K562 (cell line): ENCODE measurements around the gene DNAJB7. TPM values are rescaled to one million over a fixed set of nuclear protein-coding genes. Genes with fewer than 3 reads are reported as not detected.

Experiments used
- ATAC-seq: fragments of 200-7000 bp; cut with Tn5 transposase; 3 replicates; pipeline ENCODE4 v1.9.1; 2020; ENCODE audit warnings: moderate library complexity
- BruUV-seq: library from RNA; stranded (reverse); fragments of 400-500 nt; replicated peaks from 2 replicates; lab custom pipeline; 2021; lab: Mats Ljungman, UMichigan
- CTCF ChIA-PET: fragments of 300-600 bp; formaldehyde crosslinking; extraction: SDS; loops from one replicate; lab custom pipeline; 2021; ENCODE audit warnings: low intra/inter-chr PET ratio; lab: Yijun Ruan, JAX
- POLR2A ChIA-PET: fragments of 300-600, 350-650 bp; sonication (Branson Sonifier 250); formaldehyde crosslinking; extraction: SDS; loops from one replicate; lab custom pipeline; 2021; ENCODE audit warnings: antibody characterized with exemption, inconsistent platforms; lab: Yijun Ruan, JAX
- DNase-seq, 4 experiments: peaks; one replicate each; pipeline versions ENCODE4 v3.0.0 to v3.0.0-alpha.2; 2011 to 2018; ENCODE audit warnings: low spot score in 3 of 4, mixed read lengths in 3 of 4; ENCODE audit errors: extremely low read depth in 1 of 4
- FAIRE-seq: peaks from 2 replicates; lab custom pipeline; 2011; peaks lifted over from hg19 to GRCh38; lab: Jason Lieb, UNC
- H2AFZ ChIP-seq: 2 replicates; pipeline ENCODE4 v1.6.0; 2011; ENCODE audit warnings: low read depth, low read length, control low read depth, inconsistent platforms
- H3K27ac ChIP-seq: fragments of 200-600 bp; 3 replicates; pipeline ENCODE4 v1.8.0; 2011; ENCODE audit warnings: low read depth, mild to moderate bottlenecking, control low read depth, inconsistent platforms, low read length, moderate library complexity, mixed read lengths; ENCODE audit errors: extremely low read depth
- H3K27me3 ChIP-seq, 2 experiments: fragments of 300-600 bp in 1 of 2; 2 replicates in 1 of 2; 3 replicates in 1 of 2; pipeline versions ENCODE4 v1.6.0 to v1.8.0; 2011; ENCODE audit warnings: inconsistent platforms in 2 of 2, low read length in 2 of 2, mild to moderate bottlenecking in 1 of 2, mixed read lengths in 1 of 2, moderate library complexity in 1 of 2; ENCODE audit not compliant: control insufficient read depth in 2 of 2, insufficient read depth in 2 of 2
- H3K36me3 ChIP-seq: fragments of 300-600 bp; 3 replicates; pipeline ENCODE4 v1.8.0; 2011; ENCODE audit warnings: mild to moderate bottlenecking, low read length, inconsistent platforms; ENCODE audit not compliant: control insufficient read depth, insufficient read depth
- H3K4me1 ChIP-seq, 2 experiments: fragments of 200-600 bp in 1 of 2; replicated peaks in 1 of 2; 2 replicates in 1 of 2; 3 replicates in 1 of 2; pipeline versions ENCODE4 v1.5.1 to v1.8.0; 2011; ENCODE audit warnings: inconsistent platforms in 2 of 2, low read length in 2 of 2, mild to moderate bottlenecking in 1 of 2, mixed read lengths in 1 of 2, moderate library complexity in 1 of 2; ENCODE audit not compliant: control insufficient read depth in 2 of 2, insufficient read depth in 2 of 2
- H3K4me2 ChIP-seq: 2 replicates; pipeline ENCODE4 v1.6.1; 2011; ENCODE audit warnings: low read length, control low read depth, inconsistent platforms, mixed read lengths; ENCODE audit not compliant: insufficient read depth
- H3K4me3 ChIP-seq: fragments of 200-600 bp; sonication (generic), shearing (Covaris generic); 2 replicates; pipeline ENCODE4 v1.5.1; 2016; ENCODE audit warnings: control low read depth, inconsistent platforms
- H3K79me2 ChIP-seq: fragments of 200-600 bp; 3 replicates; pipeline ENCODE4 v1.8.0; 2011; ENCODE audit warnings: low read length, inconsistent platforms; ENCODE audit not compliant: control insufficient read depth, insufficient read depth
- H3K9ac ChIP-seq, 2 experiments: 2 replicates each; pipeline versions ENCODE4 v1.6.0 to v1.6.1; 2011; ENCODE audit warnings: low read depth in 2 of 2, low read length in 2 of 2, control low read depth in 1 of 2, inconsistent platforms in 1 of 2, mild to moderate bottlenecking in 1 of 2, mixed read lengths in 1 of 2; ENCODE audit not compliant: insufficient read depth in 1 of 2
- H3K9me1 ChIP-seq: one replicate; pipeline ENCODE4 v1.6.0; 2011; ENCODE audit warnings: inconsistent platforms, mild to moderate bottlenecking, low read length, moderate library complexity; ENCODE audit not compliant: control insufficient read depth, insufficient read depth
- H3K9me3 ChIP-seq: replicated peaks from 2 replicates; pipeline ENCODE4 v1.5.1; 2011; ENCODE audit warnings: low read depth, low read length, inconsistent platforms; ENCODE audit not compliant: control insufficient read depth, insufficient read depth
- H4K20me1 ChIP-seq: replicated peaks from 2 replicates; pipeline ENCODE4 v1.6.1; 2011; ENCODE audit warnings: low read length, inconsistent platforms, mixed read lengths; ENCODE audit not compliant: control insufficient read depth, insufficient read depth
- SIN3A ChIP-seq, 2 experiments: fragments of 150-350 bp in 1 of 2; IDR thresholded peaks; 2 replicates each; pipeline ENCODE4 v1.6.1; 2011 to 2016; ENCODE audit warnings: borderline replicate concordance in 2 of 2, low read depth in 2 of 2, low read length in 2 of 2, mild to moderate bottlenecking in 2 of 2, moderate library complexity in 2 of 2; ENCODE audit not compliant: control insufficient read depth in 1 of 2
- WGBS: fragments of 100-300 bp; shearing (Covaris generic); methylation state at CpG from one replicate; pipeline ENCODE4 v1.1.6; 2016; ENCODE audit warnings: low coverage, mixed read lengths; ENCODE audit not compliant: insufficient coverage; ENCODE audit errors: missing lambda C conversion rate; 5-methylcytosine and 5-hydroxymethylcytosine counted together
- in situ Hi-C: fragments of 300-500 bp; cut with MboI; formaldehyde crosslinking; loops from 4 replicates; pipeline ENCODE4 v1.15.0; 2018; ENCODE audit warnings: inconsistent platforms, mixed read lengths
- intact Hi-C: fragments of 100-400 bp; cut with micrococcal nuclease; formaldehyde crosslinking; loops from 2 replicates; pipeline ENCODE4 v1.14.2; 2022
- polyA plus RNA-seq, 8 experiments: library from polyadenylated mRNA; depleted of rRNA in 4 of 8; stranded (reverse) in 5 of 8; unstranded in 3 of 8; fragments of >200 nt; fragmentation: Nextera tagmentation in 2 of 8; fragmentation: Illumina TruSeq in 1 of 8; extraction: Ambion mirVana in 2 of 8; extraction: Trizol in 1 of 8; gene quantifications; 2 replicates each; pipeline versions ENCODE4 v1.2.1 to v1.2.3, GENCODE V29; 2011 to 2014; ENCODE audit warnings: inconsistent platforms in 1 of 8, missing spikeins in 1 of 8
- total RNA-seq, 7 experiments: library from RNA; depleted of rRNA in 6 of 7; stranded (reverse); fragments of >200 nt in 6 of 7; fragmentation: Illumina TruSeq in 2 of 7; extraction: Trizol in 2 of 7; gene quantifications; 2 replicates each; pipeline versions ENCODE4 v1.2.1 to v1.2.3, GENCODE V29; 2011 to 2021; ENCODE audit warnings: low replicate concordance in 1 of 7
- TF ChIP-seq, protein P1 (sequence below): fragments of 200-800 bp; sonication (Bioruptor generic); IDR thresholded peaks from 2 replicates; pipeline ENCODE4 v1.6.1; 2017; ENCODE audit warnings: missing genetic modification characterization, missing compliant biosample characterization
- TF ChIP-seq, protein P2 (sequence below), 2 experiments: fragments of 450-650 bp in 1 of 2; sonication (generic) in 1 of 2; formaldehyde crosslinking in 1 of 2; IDR thresholded peaks; 2 replicates each; pipeline versions ENCODE4 v1.7.1 to v1.9.0; 2016 to 2022; ENCODE audit warnings: inconsistent platforms in 1 of 2, mild to moderate bottlenecking in 1 of 2, missing genetic modification reagents in 1 of 2
- TF ChIP-seq, protein P3 (sequence below): sonication (generic); IDR thresholded peaks from 2 replicates; pipeline ENCODE4 v1.6.1; 2016

DNAJB7 gene
- total and polyA plus RNA-seq, 9 of the 15 experiments (the other 6 are each of a cell fraction or from before 2014, with no cell fraction given), result 0.13 to 0.21 TPM; not detected in 7

DNA sequence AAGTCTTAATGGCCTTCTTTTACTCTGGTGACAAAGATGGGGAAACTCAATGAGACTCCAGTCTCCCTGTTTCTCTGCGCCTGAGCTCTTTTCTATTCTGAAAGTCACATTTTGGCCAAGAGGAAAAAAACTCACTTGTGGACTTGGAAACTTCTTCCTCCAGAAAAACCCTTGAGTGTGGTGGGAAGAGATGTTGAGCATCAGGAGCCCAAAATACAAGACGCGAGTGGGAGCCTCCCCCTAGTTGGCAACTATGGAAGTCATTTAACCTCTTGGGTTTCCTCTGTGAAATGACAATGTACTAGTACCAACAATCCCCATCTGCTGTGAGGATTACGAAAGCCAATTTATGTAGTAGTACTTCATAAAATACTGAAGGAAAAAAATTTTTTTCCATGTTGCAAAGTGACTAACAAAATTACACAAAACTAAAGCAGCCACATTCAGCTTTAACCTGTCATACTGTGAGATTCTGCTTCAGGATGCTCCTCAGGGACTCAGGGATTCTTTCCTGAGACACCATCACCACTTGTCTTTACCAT, 42.2 kb downstream of the DNAJB7 start (continued):
- TF ChIP-seq, protein P1, sequence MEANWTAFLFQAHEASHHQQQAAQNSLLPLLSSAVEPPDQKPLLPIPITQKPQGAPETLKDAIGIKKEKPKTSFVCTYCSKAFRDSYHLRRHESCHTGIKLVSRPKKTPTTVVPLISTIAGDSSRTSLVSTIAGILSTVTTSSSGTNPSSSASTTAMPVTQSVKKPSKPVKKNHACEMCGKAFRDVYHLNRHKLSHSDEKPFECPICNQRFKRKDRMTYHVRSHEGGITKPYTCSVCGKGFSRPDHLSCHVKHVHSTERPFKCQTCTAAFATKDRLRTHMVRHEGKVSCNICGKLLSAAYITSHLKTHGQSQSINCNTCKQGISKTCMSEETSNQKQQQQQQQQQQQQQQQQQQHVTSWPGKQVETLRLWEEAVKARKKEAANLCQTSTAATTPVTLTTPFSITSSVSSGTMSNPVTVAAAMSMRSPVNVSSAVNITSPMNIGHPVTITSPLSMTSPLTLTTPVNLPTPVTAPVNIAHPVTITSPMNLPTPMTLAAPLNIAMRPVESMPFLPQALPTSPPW, result peak; percentile 11; the same call in 1 of the 2 replicates
- TF ChIP-seq, all 486 proteins: peak for 7

DNA sequence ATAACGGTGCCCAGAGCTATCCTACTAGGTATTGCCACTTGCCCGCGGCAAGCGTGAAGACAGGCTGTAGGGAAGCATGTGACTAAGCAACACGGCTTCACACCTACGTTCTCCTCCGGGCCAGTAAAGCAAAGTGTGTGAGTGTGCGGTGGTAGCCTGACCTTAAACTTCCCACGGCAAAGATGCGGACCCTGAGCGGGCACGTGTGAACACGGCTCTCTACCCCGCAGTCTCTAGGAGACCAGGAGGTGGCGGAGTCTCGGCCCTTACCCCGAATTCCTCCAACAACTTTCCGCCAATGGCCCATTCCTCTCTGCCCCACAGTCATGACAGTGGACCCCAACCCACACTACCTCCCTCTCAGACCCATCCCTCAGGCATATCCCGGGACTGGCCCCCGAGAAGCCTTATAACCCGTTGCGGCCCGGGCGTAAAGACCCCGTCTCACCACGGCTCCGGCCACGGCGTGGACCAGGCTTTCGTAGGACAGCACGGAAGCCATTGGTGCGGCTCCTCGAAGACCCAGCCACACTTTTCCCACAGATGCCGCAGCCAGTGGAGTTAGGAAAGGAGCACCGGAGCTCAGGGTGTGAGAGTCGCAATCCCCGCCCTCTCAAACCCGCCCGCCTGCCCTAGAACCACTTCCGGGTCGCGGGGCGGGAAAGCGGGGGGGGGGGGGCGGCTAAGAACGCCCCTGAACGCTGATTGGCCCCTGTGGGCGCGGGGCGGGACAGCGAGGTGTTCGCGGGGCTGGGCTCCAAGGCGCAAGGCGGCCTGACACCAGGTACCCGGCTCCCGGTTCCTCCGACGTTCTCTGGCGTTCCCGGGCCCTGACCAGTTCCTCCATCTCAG, 42.9 kb downstream of the DNAJB7 start, which contains the start of gene SLC25A17:
TSS of gene SLC25A17 (minus strand) at position 600 of the 852 bp plus-strand sequence. CDS start at position 502, 98 bp downstream.
- H3K4me3 ChIP-seq, result peak within 1 kb of the TSS; percentile 96
- no peaks in the 10 kb centered on the region for H4K20me1 ChIP-seq
- ATAC-seq (peak; percentile 87), DNase-seq (peak; percentile 89 to 95 (median 93)), FAIRE-seq (no peak)
- in situ Hi-C loops (no loop called here), intact Hi-C loops (loop anchor here (5.0 kb wide), 1 partner anchor 38 kb away; the partner anchor contains the start of genes ST13 and XPNPEP3)
- POLR2A ChIA-PET, result interaction anchor here (0.6 to 0.7 kb wide), 2 partner anchors 132 to 304 kb away, joined by 3 read pairs; no protein-coding TSS in a partner anchor
- H3K9me1 ChIP-seq, result no peaks in the 10 kb centered on the region
- H3K9me3 ChIP-seq, result no peaks in the 10 kb centered on the region
- H3K4me1 ChIP-seq, result peaks cover 13 to 17% of the 10 kb centered on the region in 2 experiments; a peak in 4 of 5 replicates
- H3K9ac ChIP-seq, result peak within 1 kb of the TSS; percentile 79 to 96
- peak within 1 kb of the TSS; percentile 92 for H3K4me2 ChIP-seq
- H2AFZ ChIP-seq, result peak within 1 kb of the TSS; percentile 92
- H3K27ac ChIP-seq, result peak within 1 kb of the TSS; percentile 89
- WGBS, result 0% methylated on average over 28 of the region's 61 CpGs
- no peaks in the 10 kb centered on the region for H3K27me3 ChIP-seq
- no TSS peak for BruUV-seq
- CTCF ChIA-PET, result no interaction called here
- peaks cover 55% of the 10 kb centered on the region for H3K79me2 ChIP-seq
- peaks cover 15% of the 10 kb centered on the region for H3K36me3 ChIP-seq
- TF ChIP-seq, protein P2, sequence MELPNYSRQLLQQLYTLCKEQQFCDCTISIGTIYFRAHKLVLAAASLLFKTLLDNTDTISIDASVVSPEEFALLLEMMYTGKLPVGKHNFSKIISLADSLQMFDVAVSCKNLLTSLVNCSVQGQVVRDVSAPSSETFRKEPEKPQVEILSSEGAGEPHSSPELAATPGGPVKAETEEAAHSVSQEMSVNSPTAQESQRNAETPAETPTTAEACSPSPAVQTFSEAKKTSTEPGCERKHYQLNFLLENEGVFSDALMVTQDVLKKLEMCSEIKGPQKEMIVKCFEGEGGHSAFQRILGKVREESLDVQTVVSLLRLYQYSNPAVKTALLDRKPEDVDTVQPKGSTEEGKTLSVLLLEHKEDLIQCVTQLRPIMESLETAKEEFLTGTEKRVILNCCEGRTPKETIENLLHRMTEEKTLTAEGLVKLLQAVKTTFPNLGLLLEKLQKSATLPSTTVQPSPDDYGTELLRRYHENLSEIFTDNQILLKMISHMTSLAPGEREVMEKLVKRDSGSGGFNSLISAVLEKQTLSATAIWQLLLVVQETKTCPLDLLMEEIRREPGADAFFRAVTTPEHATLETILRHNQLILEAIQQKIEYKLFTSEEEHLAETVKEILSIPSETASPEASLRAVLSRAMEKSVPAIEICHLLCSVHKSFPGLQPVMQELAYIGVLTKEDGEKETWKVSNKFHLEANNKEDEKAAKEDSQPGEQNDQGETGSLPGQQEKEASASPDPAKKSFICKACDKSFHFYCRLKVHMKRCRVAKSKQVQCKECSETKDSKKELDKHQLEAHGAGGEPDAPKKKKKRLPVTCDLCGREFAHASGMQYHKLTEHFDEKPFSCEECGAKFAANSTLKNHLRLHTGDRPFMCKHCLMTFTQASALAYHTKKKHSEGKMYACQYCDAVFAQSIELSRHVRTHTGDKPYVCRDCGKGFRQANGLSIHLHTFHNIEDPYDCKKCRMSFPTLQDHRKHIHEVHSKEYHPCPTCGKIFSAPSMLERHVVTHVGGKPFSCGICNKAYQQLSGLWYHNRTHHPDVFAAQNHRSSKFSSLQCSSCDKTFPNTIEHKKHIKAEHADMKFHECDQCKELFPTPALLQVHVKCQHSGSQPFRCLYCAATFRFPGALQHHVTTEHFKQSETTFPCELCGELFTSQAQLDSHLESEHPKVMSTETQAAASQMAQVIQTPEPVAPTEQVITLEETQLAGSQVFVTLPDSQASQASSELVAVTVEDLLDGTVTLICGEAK (IDR thresholded peaks at IDR 0.05), result peak; percentile 72
- TF ChIP-seq, protein P2 (CRISPR knock-in tag; IDR thresholded peaks at IDR 0.05), result no peak
- TF ChIP-seq SIN3A (IDR thresholded peaks at IDR 0.05; ENCODE audit: borderline replicate concordance in 2 of 2, control insufficient read depth in 1 of 2, low read depth in 2 of 2, low read length in 2 of 2), result peak; percentile 49 to 72; a peak in 2 of 4 replicates
- TF ChIP-seq, protein P3, sequence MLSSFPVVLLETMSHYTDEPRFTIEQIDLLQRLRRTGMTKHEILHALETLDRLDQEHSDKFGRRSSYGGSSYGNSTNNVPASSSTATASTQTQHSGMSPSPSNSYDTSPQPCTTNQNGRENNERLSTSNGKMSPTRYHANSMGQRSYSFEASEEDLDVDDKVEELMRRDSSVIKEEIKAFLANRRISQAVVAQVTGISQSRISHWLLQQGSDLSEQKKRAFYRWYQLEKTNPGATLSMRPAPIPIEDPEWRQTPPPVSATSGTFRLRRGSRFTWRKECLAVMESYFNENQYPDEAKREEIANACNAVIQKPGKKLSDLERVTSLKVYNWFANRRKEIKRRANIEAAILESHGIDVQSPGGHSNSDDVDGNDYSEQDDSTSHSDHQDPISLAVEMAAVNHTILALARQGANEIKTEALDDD, result no peak
